Brain microvascular endothelial cell (primary cell): ENCODE results near the gene TMEM239.
"Not testable (repeated sequence)": the region's sequence is repeated elsewhere in the genome, so short reads cannot be mapped to it uniquely, and the experiment has no call there.

ENCODE experiments used
- DNase-seq: peaks from one replicate; pipeline ENCODE4 v3.0.0-alpha.2; 2020
- H3K27ac ChIP-seq: fragments of 250-450 bp; sonication (Bioruptor Pico); 2 replicates; pipeline ENCODE4 v1.5.1; 2020; ENCODE audit warnings: mild to moderate bottlenecking, moderate library complexity
- H3K27me3 ChIP-seq: fragments of 250-450 bp; sonication (Bioruptor Pico); replicated peaks from 2 replicates; pipeline ENCODE4 v1.5.1; 2020; ENCODE audit warnings: mild to moderate bottlenecking
- H3K36me3 ChIP-seq: fragments of 250-450 bp; sonication (Bioruptor Pico); replicated peaks from 2 replicates; pipeline ENCODE4 v1.5.1; 2020; ENCODE audit warnings: mild to moderate bottlenecking
- H3K4me3 ChIP-seq: 2 replicates; pipeline ENCODE4 v1.5.1; 2011; ENCODE audit warnings: low read depth, mild to moderate bottlenecking, control low read depth, low read length, moderate library complexity
- CTCF ChIP-seq: IDR thresholded peaks from 2 replicates; pipeline ENCODE4 v1.5.1; 2011; ENCODE audit warnings: low read depth, mild to moderate bottlenecking, moderate library complexity, low read length, control low read depth, inconsistent platforms; ENCODE audit errors: missing control alignments
- in situ Hi-C: cut with HindIII; loops from 2 replicates; pipeline ENCODE4 v1.10.0; 2017; ENCODE audit warnings: low sequenced_read_pairs, low pct_ligation_motif_present

TMEM239 gene

DNA sequence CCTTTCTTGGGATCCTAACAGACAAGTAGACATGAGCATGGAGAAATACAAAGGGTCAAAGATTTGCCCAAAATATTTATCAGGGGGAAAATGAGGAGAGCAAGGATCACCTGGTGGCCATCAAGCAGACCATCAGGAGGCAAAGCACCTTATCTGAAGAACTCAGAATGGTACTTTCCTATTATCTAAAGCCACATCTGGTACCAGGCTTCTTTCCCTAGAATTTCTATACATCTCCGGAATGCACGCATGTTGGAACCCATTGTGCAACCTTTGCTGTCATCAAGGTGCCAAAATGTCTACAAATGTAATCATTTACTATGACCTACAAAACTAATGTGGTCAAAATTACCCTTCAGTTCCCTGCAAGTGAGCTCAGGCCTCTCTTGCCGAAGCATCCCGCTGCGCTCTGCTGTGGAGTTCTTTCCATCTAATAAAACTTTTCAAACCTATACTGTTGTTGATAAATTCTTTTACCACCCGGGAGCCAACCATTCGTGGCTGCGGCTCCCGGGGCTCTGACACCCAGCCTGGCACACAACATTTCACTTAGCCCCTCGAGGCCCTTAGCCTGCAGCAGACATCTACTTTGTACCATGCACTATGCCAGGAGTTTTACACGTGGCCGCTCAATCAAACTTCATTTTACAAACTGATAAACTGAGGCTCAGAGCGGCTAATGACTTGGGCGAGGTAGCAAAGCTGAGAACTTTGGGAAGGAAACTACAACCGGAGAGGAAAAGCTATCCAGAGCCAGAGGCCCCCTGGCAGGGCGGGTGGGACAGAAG, 11.9 kb upstream of the TMEM239 start:
- in situ Hi-C loops, result no loop called here
- Histone ChIP-seq H3K4me3 (no peak overlapping the region), H3K27me3 (peaks cover 66% of the 10 kb centered on the region), H3K36me3 (no peaks in the 10 kb centered on the region), H3K27ac (no peak overlapping the region)
- no peak for TF ChIP-seq CTCF
- no peak for DNase-seq

DNA sequence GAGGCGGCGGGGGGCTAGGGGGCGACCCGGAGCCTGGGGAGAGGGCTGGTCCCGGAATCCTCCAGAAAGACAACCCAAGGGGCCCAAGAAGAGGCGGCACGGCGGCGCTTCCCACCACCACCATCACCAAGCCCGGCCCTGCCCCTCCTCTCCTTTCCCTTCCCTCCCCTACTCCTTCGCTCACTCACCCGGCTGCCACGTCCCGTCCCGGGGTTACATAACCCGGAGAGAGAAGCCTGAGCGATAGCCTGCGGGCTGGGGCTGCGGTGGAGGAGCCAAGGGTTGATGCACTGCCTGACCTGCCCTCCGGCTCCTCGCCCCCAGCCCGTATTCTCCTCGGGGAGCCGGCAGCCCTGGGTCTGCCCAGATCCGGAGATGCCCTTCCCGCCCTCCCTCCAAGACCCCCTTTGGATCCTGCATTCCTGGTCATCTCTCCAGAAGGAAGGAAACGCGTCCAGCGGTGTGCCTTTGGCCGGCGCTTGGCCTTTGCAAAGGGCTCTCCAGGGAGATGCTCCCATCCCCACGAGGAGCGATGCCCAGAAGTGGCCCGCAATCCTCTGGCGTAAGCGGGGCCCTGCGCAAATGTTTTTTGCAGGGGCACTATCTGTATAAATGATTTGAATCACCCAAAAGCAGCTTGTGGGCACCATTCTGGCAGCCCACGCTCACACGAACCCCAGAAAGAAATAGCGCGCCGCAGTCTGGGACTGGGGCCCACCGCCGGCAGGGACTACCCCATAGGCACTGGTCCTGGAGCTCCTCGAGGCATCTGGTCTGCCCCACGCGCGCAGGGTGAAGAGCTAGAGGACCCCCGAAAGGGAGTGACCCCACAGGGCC, 11.1 kb upstream of the TMEM239 start:
- no peak for TF ChIP-seq CTCF
- in situ Hi-C loops, result no loop called here
- Histone ChIP-seq H3K27me3 (peaks cover 59% of the 10 kb centered on the region), H3K27ac (no peak overlapping the region), H3K36me3 (no peaks in the 10 kb centered on the region), H3K4me3 (no peak overlapping the region)
- DNase-seq, result no peak

GRCh38 chr20:2805689-2806350, 10.3 kb upstream of the TMEM239 start:
- no peaks in the 10 kb centered on the region for H3K36me3 ChIP-seq
- H3K4me3 ChIP-seq, result no peak overlapping the region
- TF ChIP-seq CTCF, result no peak
- no peak overlapping the region for H3K27ac ChIP-seq
- peaks cover 53% of the 10 kb centered on the region for H3K27me3 ChIP-seq
- in situ Hi-C loops, result no loop called here
- DNase-seq, result no peak

DNA sequence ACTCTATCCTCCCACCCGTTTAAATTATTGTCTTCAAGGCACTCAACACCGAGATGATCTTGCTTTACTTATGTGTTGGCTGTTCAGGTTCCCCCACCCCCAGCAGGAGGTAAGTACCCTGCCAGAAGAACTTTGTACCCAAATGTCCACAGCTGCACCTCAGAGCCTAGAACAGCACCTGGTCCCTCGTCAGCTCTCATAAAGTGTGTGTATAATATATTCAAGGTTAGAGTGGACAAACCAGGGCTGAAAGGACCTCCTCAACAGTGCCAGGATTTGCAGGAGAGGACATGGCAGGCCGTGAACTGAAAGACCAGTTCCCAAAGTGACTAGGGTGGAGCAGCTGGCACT, 9.8 kb upstream of the TMEM239 start:
- Histone ChIP-seq H3K27me3 (peaks cover 48% of the 10 kb centered on the region), H3K36me3 (no peaks in the 10 kb centered on the region), H3K27ac (no peak overlapping the region), H3K4me3 (no peak overlapping the region)
- no peak for DNase-seq
- no peak for TF ChIP-seq CTCF
- in situ Hi-C loops, result no loop called here

GRCh38 chr20:2807019-2807418, 9.1 kb upstream of the TMEM239 start:
- TF ChIP-seq CTCF, result no peak
- in situ Hi-C loops, result no loop called here
- peaks cover 43% of the 10 kb centered on the region for H3K27me3 ChIP-seq
- no peak for DNase-seq
- H3K4me3 ChIP-seq, result no peak overlapping the region
- no peaks in the 10 kb centered on the region for H3K36me3 ChIP-seq
- no peak overlapping the region for H3K27ac ChIP-seq

- H3K4me3 ChIP-seq, H3K36me3 ChIP-seq, in situ Hi-C loops, DNase-seq, H3K27ac ChIP-seq: not testable (repeated sequence)
- H3K27me3 ChIP-seq, result peaks cover 37% of the 10 kb centered on the region
Measured at GRCh38 chr20:2807929-2808328, 8.2 kb upstream of the TMEM239 start.
